Chondrocyte (in vitro differentiated cells): ENCODE data around the gene ATG7. TPM values are rescaled to one million over a fixed set of nuclear protein-coding genes. Genes with fewer than 3 reads are reported as not detected.

ENCODE experiments used
- DNase-seq: peaks from one replicate; pipeline ENCODE4 v3.0.0; 2021; ENCODE audit warnings: mixed read lengths, low spot score
- H3K27ac Mint-ChIP-seq: one replicate; pipeline ENCODE4 v1.8.0; 2021; ENCODE audit warnings: mild to moderate bottlenecking, moderate library complexity, mixed read lengths; ENCODE audit not compliant: unreplicated experiment
- H3K27me3 Mint-ChIP-seq: 2 replicates; pipeline ENCODE4 v1.8.0; 2021; ENCODE audit warnings: low read depth, mixed read lengths
- H3K36me3 Mint-ChIP-seq: 2 replicates; pipeline ENCODE4 v1.8.0; 2021; ENCODE audit warnings: low read depth, mixed read lengths
- H3K4me1 Mint-ChIP-seq: 2 replicates; pipeline ENCODE4 v1.8.0; 2021; ENCODE audit warnings: low read depth, mild to moderate bottlenecking, mixed read lengths
- H3K4me3 Mint-ChIP-seq: one replicate; pipeline ENCODE4 v1.8.0; 2021; ENCODE audit warnings: mild to moderate bottlenecking, moderate library complexity, mixed read lengths; ENCODE audit not compliant: unreplicated experiment
- H3K9me3 Mint-ChIP-seq: 2 replicates; pipeline ENCODE4 v1.8.0; 2021; ENCODE audit warnings: low read depth, mixed read lengths
- total RNA-seq: library from RNA; stranded (reverse); gene quantifications from 3 replicates; pipeline ENCODE4 v1.2.1, GENCODE V29; 2021
- TF ChIP-seq, protein P1 (sequence below): fragments of 200-600 bp; sonication (generic); IDR thresholded peaks from 2 replicates; pipeline ENCODE4 v1.5.0; 2021; ENCODE audit warnings: antibody characterized with exemption, mild to moderate bottlenecking, moderate library complexity

Gene ATG7
- total RNA-seq, 1 donor from 2014 or later: 27.4 TPM

DNA sequence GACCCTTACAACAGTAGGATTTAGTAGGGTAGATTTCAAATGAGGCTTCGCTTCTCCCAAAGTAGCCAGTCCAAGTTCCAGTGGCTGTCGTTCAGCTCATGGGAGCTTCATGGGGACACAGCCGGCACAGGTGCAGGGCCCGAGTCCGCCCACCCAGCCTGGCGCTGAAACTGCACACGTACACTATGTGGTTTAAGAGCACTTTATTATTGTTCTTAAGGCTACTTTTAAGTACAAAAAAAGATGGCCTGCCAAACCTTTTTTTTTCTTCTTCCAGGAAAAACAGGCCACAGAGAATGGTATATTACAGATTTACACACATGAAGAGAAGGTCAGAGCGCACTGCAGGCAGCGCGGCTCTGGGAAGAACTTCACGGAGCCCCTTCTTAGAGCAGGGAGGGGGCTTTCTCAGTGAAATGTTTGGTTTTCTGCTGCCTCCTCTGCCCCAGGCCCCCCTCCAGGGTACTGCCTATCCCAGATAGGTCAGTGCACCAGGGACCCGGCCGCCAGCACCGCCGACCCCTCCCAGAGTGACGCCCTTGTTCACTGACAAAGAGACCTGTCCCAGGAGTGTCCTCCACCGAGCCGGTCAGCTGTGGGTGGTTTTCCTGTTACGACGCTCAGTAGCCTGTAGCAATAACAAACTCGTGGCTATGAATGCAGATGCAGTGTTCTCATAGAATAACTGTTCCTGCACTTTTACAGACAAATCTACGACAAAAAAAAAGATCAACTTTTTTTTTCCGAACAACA is 283.9 kb downstream of the ATG7 start:
- H3K36me3 Mint-ChIP-seq: peaks cover 31% of the 10 kb centered on the region
- H3K4me3 Mint-ChIP-seq: no peak overlapping the region
- H3K4me1 Mint-ChIP-seq: peaks cover 85% of the 10 kb centered on the region

DNA sequence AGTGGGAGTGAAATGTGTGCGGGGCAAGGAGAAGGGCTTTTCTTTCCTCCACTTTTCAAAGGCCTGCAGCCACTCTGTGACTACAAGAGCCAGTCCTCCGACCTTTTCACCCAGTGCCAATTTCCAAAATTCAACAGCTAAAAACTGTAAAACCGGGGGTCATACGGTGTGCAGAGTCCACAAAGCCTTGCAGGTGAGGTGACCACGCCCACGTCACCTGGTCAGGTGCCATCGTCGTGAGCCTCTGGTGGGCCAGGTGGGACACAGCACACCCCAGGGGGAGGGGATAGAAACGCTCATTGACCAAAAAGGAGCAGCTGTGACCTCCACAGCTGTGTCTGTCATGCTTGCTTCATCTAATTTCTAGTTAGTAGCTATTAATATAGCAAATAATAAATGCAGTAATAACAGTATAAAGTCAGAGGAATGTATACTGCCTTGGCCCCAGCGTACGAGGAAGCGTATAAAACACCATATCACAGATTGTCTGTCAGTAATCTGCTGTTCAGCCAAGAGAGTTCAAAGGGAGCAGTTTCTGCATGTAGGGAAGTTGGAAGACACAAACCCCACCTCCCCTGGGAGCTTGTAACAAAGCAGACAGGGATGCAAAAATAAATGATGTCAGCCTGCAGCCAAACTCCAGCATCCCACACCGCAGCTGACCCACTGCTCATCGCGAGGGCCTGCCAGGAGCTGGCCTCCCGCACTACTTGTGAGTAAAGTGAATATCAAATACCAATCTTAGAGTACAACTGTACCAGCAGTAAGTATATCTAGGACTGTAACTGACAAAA is 284.9 kb downstream of the ATG7 start:
- no peaks in the 10 kb centered on the region for H3K9me3 Mint-ChIP-seq
- TF ChIP-seq, protein P1, sequence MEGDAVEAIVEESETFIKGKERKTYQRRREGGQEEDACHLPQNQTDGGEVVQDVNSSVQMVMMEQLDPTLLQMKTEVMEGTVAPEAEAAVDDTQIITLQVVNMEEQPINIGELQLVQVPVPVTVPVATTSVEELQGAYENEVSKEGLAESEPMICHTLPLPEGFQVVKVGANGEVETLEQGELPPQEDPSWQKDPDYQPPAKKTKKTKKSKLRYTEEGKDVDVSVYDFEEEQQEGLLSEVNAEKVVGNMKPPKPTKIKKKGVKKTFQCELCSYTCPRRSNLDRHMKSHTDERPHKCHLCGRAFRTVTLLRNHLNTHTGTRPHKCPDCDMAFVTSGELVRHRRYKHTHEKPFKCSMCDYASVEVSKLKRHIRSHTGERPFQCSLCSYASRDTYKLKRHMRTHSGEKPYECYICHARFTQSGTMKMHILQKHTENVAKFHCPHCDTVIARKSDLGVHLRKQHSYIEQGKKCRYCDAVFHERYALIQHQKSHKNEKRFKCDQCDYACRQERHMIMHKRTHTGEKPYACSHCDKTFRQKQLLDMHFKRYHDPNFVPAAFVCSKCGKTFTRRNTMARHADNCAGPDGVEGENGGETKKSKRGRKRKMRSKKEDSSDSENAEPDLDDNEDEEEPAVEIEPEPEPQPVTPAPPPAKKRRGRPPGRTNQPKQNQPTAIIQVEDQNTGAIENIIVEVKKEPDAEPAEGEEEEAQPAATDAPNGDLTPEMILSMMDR: no peak
- no peaks in the 10 kb centered on the region for H3K27me3 Mint-ChIP-seq
- DNase-seq: no peak
- peaks cover 91% of the 10 kb centered on the region for H3K4me1 Mint-ChIP-seq
- H3K27ac Mint-ChIP-seq: peak overlapping the region; percentile 99
- H3K4me3 Mint-ChIP-seq: peak overlapping the region; percentile 45
- H3K36me3 Mint-ChIP-seq: peaks cover 31% of the 10 kb centered on the region

More for the DNA sequence above, 283.9 kb downstream of the ATG7 start:
- H3K9me3 Mint-ChIP-seq: no peaks in the 10 kb centered on the region
- no peaks in the 10 kb centered on the region for H3K27me3 Mint-ChIP-seq
- DNase-seq: no peak
- TF ChIP-seq, protein P1: no peak
- peak overlapping the region; percentile 99 for H3K27ac Mint-ChIP-seq

DNA sequence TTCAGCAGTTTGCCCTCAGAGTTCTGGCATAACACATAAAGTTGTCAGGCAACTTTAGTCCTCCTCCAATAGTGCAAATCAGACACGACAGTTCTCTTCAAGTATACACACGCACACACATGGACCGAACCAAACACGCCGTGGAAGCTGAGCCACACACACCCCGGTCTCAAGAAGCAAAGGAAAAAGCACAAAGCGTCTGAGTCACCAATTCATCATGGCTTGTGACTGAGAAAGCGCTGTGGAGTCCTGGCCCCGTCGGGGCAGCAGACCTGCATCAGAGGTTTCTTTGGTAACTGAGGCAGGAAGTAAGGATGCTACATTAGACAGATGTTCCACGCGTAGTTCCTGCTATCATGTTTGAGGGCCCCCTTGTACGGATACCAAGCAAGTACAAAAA is 285.8 kb downstream of the ATG7 start:
- TF ChIP-seq, protein P1: no peak
- peak overlapping the region; percentile 99 for H3K27ac Mint-ChIP-seq
- H3K4me3 Mint-ChIP-seq: peak overlapping the region; percentile 48
- no peak for DNase-seq
- peaks cover 29% of the 10 kb centered on the region for H3K36me3 Mint-ChIP-seq
- H3K9me3 Mint-ChIP-seq: no peaks in the 10 kb centered on the region
- H3K4me1 Mint-ChIP-seq: peaks cover 92% of the 10 kb centered on the region
- H3K27me3 Mint-ChIP-seq: no peaks in the 10 kb centered on the region

DNA sequence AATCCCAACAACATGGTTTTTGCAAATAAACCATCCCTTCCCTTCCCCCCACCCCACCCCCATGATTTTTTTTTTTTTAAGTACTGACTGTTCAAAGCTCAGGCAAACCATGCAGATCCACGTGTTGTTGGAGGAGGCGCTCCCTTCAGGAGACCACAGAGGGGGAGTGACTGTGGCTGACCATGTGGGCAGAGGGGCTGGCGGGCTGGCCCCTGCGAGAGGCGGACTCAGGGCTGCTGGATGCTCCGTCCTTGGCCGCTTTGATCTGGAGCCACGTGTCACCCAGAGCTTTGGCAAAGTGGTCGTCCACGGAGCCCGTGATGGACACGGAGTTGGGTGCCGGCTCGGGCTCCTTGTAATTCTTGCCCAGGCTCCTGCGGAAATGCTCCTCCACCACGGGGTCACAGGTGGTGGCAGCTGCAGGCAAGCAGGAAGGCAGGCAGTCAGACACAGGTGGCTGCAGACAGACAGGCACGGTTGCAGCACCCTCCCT is 286.3 kb downstream of the ATG7 start:
- H3K9me3 Mint-ChIP-seq: no peaks in the 10 kb centered on the region
- H3K4me3 Mint-ChIP-seq: peak overlapping the region; percentile 48
- no peaks in the 10 kb centered on the region for H3K27me3 Mint-ChIP-seq
- peak overlapping the region; percentile 99 for H3K27ac Mint-ChIP-seq
- H3K4me1 Mint-ChIP-seq: peaks cover 91% of the 10 kb centered on the region
- TF ChIP-seq, protein P1: no peak
- H3K36me3 Mint-ChIP-seq: peaks cover 33% of the 10 kb centered on the region
- DNase-seq: no peak
